WTC11 (cell line): ENCODE measurements around the gene KRTAP13-3. TPM values are rescaled to one million over a fixed set of nuclear protein-coding genes. Genes with fewer than 3 reads are reported as not detected.

Experiments used
- ATAC-seq: fragments of 200-7000 bp; cut with Tn5 transposase; 2 replicates; pipeline ENCODE4 v1.10.0; 2021; ENCODE audit warnings: mild to moderate bottlenecking, moderate library complexity
- CTCF ChIA-PET: fragments of 300-600 bp; sonication (Branson Sonifier 250); formaldehyde crosslinking; loops from one replicate; lab custom pipeline; 2021; ENCODE audit warnings: antibody characterized with exemption; lab: Charles Lee
- POLR2A ChIA-PET: fragments of 350-600 bp; sonication (Branson Sonifier 250); formaldehyde crosslinking; loops from one replicate; lab custom pipeline; 2021; ENCODE audit warnings: antibody characterized with exemption; lab: Charles Lee
- DNase-seq: peaks from one replicate; pipeline ENCODE4 v3.0.0; 2021; ENCODE audit warnings: low spot score
- H3K27ac Mint-ChIP-seq: 2 replicates; pipeline ENCODE4 v1.8.0; 2021; ENCODE audit warnings: mixed read lengths
- H3K27me3 Mint-ChIP-seq: 2 replicates; pipeline ENCODE4 v1.8.0; 2021; ENCODE audit warnings: low read depth, mild to moderate bottlenecking, moderate library complexity, mixed read lengths
- H3K36me3 Mint-ChIP-seq: 2 replicates; pipeline ENCODE4 v1.8.0; 2021; ENCODE audit warnings: mixed read lengths
- H3K4me1 Mint-ChIP-seq: 2 replicates; pipeline ENCODE4 v1.8.0; 2022; ENCODE audit warnings: mixed read lengths
- H3K4me3 Mint-ChIP-seq: 2 replicates; pipeline ENCODE4 v1.8.0; 2021; ENCODE audit warnings: mild to moderate bottlenecking, moderate library complexity, mixed read lengths
- H3K9me3 Mint-ChIP-seq: 2 replicates; pipeline ENCODE4 v1.8.0; 2021; ENCODE audit warnings: mixed read lengths
- FOXJ3 ChIP-seq: sonication (generic); formaldehyde crosslinking; IDR thresholded peaks from 2 replicates; pipeline ENCODE4 v1.9.0; 2021; ENCODE audit warnings: missing genetic modification reagents, mild to moderate bottlenecking, borderline replicate concordance
- FOXP1 ChIP-seq: sonication (generic); formaldehyde crosslinking; IDR thresholded peaks from 2 replicates; pipeline ENCODE4 v1.8.0; 2022; ENCODE audit warnings: missing genetic modification reagents, mild to moderate bottlenecking, moderate library complexity, borderline replicate concordance
- GABPB1 ChIP-seq: sonication (generic); formaldehyde crosslinking; IDR thresholded peaks from 2 replicates; pipeline ENCODE4 v1.8.1; 2023; ENCODE audit warnings: mild to moderate bottlenecking, missing genetic modification reagents
- KAT7 ChIP-seq: sonication (generic); formaldehyde crosslinking; IDR thresholded peaks from 2 replicates; pipeline ENCODE4 v1.8.1; 2023; ENCODE audit warnings: missing genetic modification reagents, mild to moderate bottlenecking, borderline replicate concordance
- MYBL2 ChIP-seq: sonication (generic); formaldehyde crosslinking; IDR thresholded peaks from 2 replicates; pipeline ENCODE4 v1.8.1; 2023; ENCODE audit warnings: mild to moderate bottlenecking, moderate library complexity, missing genetic modification reagents
- NFATC4 ChIP-seq: fragments of 250-450 bp; sonication (Bioruptor Pico); IDR thresholded peaks from 2 replicates; pipeline ENCODE4 v1.9.0; 2021; ENCODE audit warnings: mild to moderate bottlenecking
- NFYB ChIP-seq: sonication (generic); formaldehyde crosslinking; conservative IDR thresholded peaks from 2 replicates; pipeline ENCODE4 v1.8.0; 2022; ENCODE audit warnings: low read depth, missing genetic modification reagents
- NR1H2 ChIP-seq: sonication (generic); formaldehyde crosslinking; IDR thresholded peaks from 2 replicates; pipeline ENCODE4 v1.9.0; 2021; ENCODE audit warnings: mild to moderate bottlenecking, moderate library complexity, missing genetic modification reagents
- OVOL2 ChIP-seq: fragments of 250-450 bp; sonication (Bioruptor Pico); IDR thresholded peaks from 2 replicates; pipeline ENCODE4 v1.9.0; 2021; ENCODE audit warnings: mild to moderate bottlenecking, borderline replicate concordance
- RELA ChIP-seq: sonication (generic); formaldehyde crosslinking; IDR thresholded peaks from 2 replicates; pipeline ENCODE4 v1.8.1; 2022; ENCODE audit warnings: missing genetic modification reagents, mild to moderate bottlenecking, borderline replicate concordance
- SOX15 ChIP-seq: fragments of 250-450 bp; sonication (Bioruptor Pico); IDR thresholded peaks from 2 replicates; pipeline ENCODE4 v1.9.0; 2021; ENCODE audit warnings: mild to moderate bottlenecking
- TEAD4 ChIP-seq: sonication (generic); formaldehyde crosslinking; IDR thresholded peaks from 2 replicates; pipeline ENCODE4 v1.8.0; 2022; ENCODE audit warnings: mild to moderate bottlenecking, missing genetic modification reagents
- TP53 ChIP-seq: sonication (generic); formaldehyde crosslinking; IDR thresholded peaks from 2 replicates; pipeline ENCODE4 v1.8.1; 2023; ENCODE audit warnings: mild to moderate bottlenecking, missing genetic modification reagents
- ZNF121 ChIP-seq: sonication (generic); formaldehyde crosslinking; IDR thresholded peaks from 2 replicates; pipeline ENCODE4 v1.8.0; 2023; ENCODE audit warnings: missing genetic modification reagents
- ZNF138 ChIP-seq: sonication (generic); formaldehyde crosslinking; conservative IDR thresholded peaks from 2 replicates; pipeline ENCODE4 v1.8.1; 2022; ENCODE audit warnings: mild to moderate bottlenecking, moderate library complexity, missing genetic modification reagents
- ZNF317 ChIP-seq: sonication (generic); formaldehyde crosslinking; IDR thresholded peaks from 2 replicates; pipeline ENCODE4 v1.8.1; 2023; ENCODE audit warnings: low read depth, mild to moderate bottlenecking, moderate library complexity, missing genetic modification reagents, borderline replicate concordance
- ZNF416 ChIP-seq: fragments of 250-450 bp; sonication (Bioruptor Pico); IDR thresholded peaks from 2 replicates; pipeline ENCODE4 v1.9.0; 2021; ENCODE audit warnings: mild to moderate bottlenecking, inconsistent platforms
- total RNA-seq: library from RNA; stranded (reverse); gene quantifications from 3 replicates; pipeline ENCODE4 v1.2.3, GENCODE V29; 2021
- TF ChIP-seq, protein P1 (sequence below): sonication (generic); formaldehyde crosslinking; IDR thresholded peaks from 2 replicates; pipeline ENCODE4 v1.8.0; 2023; ENCODE audit warnings: missing genetic modification reagents
- TF ChIP-seq, protein P2 (sequence below): sonication (generic); formaldehyde crosslinking; IDR thresholded peaks from 2 replicates; pipeline ENCODE4 v1.8.0; 2022; ENCODE audit warnings: mild to moderate bottlenecking, missing genetic modification reagents
- TF ChIP-seq, protein P3 (sequence below): sonication (generic); formaldehyde crosslinking; IDR thresholded peaks from 2 replicates; pipeline ENCODE4 v1.8.1; 2023; ENCODE audit warnings: mild to moderate bottlenecking, missing genetic modification reagents, moderate library complexity
- TF ChIP-seq, protein P4 (sequence below): fragments of 250-450 bp; sonication (Bioruptor Pico); IDR thresholded peaks from 2 replicates; pipeline ENCODE4 v2.1.2; 2022; ENCODE audit warnings: mild to moderate bottlenecking, moderate library complexity
- TF ChIP-seq, protein P5 (sequence below): sonication (generic); formaldehyde crosslinking; IDR thresholded peaks from 2 replicates; pipeline ENCODE4 v1.8.1; 2022; ENCODE audit warnings: low read depth, missing genetic modification reagents, borderline replicate concordance
- TF ChIP-seq, protein P6 (sequence below): fragments of 250-450 bp; sonication (Bioruptor Pico); IDR thresholded peaks from 2 replicates; pipeline ENCODE4 v1.9.0; 2021; ENCODE audit warnings: mild to moderate bottlenecking, borderline replicate concordance

Gene KRTAP13-3
- total RNA-seq, 1 experiment from 2014 or later: not detected

DNA sequence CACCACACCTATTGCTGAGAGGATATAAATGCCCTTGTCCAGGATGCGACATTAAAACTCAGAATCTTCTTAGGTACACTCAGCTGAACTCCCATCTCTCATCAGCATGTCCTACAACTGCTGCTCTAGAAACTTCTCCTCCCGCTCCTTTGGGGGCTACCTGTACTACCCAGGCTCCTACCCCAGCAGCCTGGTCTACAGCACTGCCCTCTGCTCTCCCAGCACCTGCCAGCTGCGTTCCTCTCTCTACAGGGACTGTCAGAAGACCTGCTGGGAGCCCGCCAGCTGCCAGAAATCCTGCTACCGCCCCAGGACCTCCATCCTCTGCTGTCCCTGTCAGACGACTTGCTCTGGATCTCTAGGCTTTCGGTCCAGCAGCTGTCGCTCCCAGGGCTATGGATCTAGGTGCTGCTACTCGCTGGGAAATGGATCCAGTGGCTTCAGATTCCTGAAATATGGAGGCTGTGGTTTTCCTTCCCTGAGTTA lies 4.5 kb upstream of the KRTAP13-3 start, which contains the start of gene KRTAP13-4:
Gene KRTAP13-4 (plus strand): TSS at position 51 of the 486 bp plus-strand sequence. CDS start 56 bp downstream, at position 107.
- H3K36me3 Mint-ChIP-seq: no peaks in the 10 kb centered on the region
- H3K4me1 Mint-ChIP-seq: peaks cover 38% of the 10 kb centered on the region
- no peaks in the 10 kb centered on the region for H3K9me3 Mint-ChIP-seq
- TF ChIP-seq, protein P1, sequence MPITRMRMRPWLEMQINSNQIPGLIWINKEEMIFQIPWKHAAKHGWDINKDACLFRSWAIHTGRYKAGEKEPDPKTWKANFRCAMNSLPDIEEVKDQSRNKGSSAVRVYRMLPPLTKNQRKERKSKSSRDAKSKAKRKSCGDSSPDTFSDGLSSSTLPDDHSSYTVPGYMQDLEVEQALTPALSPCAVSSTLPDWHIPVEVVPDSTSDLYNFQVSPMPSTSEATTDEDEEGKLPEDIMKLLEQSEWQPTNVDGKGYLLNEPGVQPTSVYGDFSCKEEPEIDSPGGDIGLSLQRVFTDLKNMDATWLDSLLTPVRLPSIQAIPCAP (CRISPR knock-in tag): no peak
- TF ChIP-seq, protein P2, sequence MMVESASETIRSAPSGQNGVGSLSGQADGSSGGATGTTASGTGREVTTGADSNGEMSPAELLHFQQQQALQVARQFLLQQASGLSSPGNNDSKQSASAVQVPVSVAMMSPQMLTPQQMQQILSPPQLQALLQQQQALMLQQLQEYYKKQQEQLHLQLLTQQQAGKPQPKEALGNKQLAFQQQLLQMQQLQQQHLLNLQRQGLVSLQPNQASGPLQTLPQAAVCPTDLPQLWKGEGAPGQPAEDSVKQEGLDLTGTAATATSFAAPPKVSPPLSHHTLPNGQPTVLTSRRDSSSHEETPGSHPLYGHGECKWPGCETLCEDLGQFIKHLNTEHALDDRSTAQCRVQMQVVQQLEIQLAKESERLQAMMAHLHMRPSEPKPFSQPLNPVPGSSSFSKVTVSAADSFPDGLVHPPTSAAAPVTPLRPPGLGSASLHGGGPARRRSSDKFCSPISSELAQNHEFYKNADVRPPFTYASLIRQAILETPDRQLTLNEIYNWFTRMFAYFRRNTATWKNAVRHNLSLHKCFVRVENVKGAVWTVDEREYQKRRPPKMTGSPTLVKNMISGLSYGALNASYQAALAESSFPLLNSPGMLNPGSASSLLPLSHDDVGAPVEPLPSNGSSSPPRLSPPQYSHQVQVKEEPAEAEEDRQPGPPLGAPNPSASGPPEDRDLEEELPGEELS: no peak
- TF ChIP-seq ZNF416 (no peak), SOX15 (CRISPR knock-in tag) (no peak), NFATC4 (CRISPR knock-in tag) (no peak), NR1H2 (CRISPR knock-in tag) (no peak), OVOL2 (CRISPR knock-in tag) (no peak), TP53 (CRISPR knock-in tag) (no peak)
- TF ChIP-seq, protein P3, sequence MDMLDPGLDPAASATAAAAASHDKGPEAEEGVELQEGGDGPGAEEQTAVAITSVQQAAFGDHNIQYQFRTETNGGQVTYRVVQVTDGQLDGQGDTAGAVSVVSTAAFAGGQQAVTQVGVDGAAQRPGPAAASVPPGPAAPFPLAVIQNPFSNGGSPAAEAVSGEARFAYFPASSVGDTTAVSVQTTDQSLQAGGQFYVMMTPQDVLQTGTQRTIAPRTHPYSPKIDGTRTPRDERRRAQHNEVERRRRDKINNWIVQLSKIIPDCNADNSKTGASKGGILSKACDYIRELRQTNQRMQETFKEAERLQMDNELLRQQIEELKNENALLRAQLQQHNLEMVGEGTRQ (CRISPR knock-in tag): no peak
- TF ChIP-seq, all 79 proteins: peak for 0
- CTCF ChIA-PET: interaction anchor here (1.3 kb wide), 1 partner anchor 85 kb away, joined by 4 read pairs; no protein-coding TSS in a partner anchor
- DNase-seq (peak; percentile 10), ATAC-seq (no peak)
- Mint-ChIP-seq H3K27me3 (no peaks in the 10 kb centered on the region), H3K4me3 (no peak within 1 kb of the TSS), H3K27ac (no peak within 1 kb of the TSS)
- POLR2A ChIA-PET: no interaction called here

DNA sequence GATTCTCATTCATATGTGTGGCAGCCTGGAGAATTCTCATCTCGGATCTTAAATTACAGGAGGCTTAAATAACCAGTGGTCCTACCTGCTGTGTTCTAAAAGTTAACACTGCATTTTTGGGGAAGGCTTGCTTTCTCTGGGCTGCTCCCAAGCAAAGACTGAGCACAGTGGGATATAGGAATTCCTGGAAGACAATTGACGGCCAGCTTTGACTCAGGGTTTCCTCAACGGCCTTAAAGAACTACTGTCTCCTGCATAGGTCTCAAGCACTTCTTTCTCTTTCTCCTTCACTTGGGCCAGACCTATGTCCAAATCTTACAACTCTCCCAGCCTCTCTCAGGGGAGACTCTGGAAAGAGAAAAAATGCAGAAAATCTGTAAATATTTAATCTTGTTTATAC lies 1.0 kb upstream of the KRTAP13-3 start:
- H3K9me3 Mint-ChIP-seq: peaks cover 11% of the 10 kb centered on the region
- peak; percentile 25 for DNase-seq
- H3K27me3 Mint-ChIP-seq: no peaks in the 10 kb centered on the region; the same call in 1 of the 2 replicates
- H3K27ac Mint-ChIP-seq: peak overlapping the region; percentile 81
- H3K4me3 Mint-ChIP-seq: no peak overlapping the region
- ChIA-PET CTCF (interaction anchor here (2.4 kb wide), 1 partner anchor 18 kb away, joined by 10 read pairs; no protein-coding TSS in a partner anchor), POLR2A (no interaction called here)
- TF ChIP-seq ZNF138 (CRISPR knock-in tag) (no peak), ZNF121 (no peak)
- peak; percentile 97 for ATAC-seq
- H3K4me1 Mint-ChIP-seq: peaks cover 51% of the 10 kb centered on the region
- H3K36me3 Mint-ChIP-seq: peaks cover 7% of the 10 kb centered on the region

DNA sequence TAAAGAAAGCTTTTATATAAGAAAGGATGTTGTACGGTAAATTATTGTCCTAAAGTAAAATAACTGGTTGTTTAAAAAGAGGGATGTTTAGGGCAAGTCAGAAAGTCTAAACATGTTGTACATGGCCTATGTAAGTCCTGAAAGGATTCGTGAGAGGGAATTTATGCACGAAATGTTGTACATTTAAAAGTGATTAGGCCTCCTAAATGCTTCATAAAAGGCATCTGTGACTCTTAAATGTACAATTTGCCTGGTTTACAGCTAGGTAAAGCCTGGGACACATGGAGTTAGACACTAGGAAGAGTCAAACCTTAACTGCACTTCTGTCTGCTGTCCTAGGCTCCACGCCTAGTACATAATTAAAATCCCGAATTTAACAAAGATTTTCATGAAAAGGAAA lies 9.7 kb downstream of the KRTAP13-3 start:
- no peak for DNase-seq
- peaks cover 28% of the 10 kb centered on the region for H3K36me3 Mint-ChIP-seq
- H3K9me3 Mint-ChIP-seq: peaks cover 61% of the 10 kb centered on the region
- POLR2A ChIA-PET: no interaction called here
- no peak overlapping the region for H3K27ac Mint-ChIP-seq
- no peak for ATAC-seq
- peaks cover 5% of the 10 kb centered on the region; the same call in 1 of the 2 replicates for H3K27me3 Mint-ChIP-seq
- no peaks in the 10 kb centered on the region for H3K4me1 Mint-ChIP-seq
- no peak overlapping the region for H3K4me3 Mint-ChIP-seq
- CTCF ChIA-PET: no interaction called here
- TF ChIP-seq, protein P4, sequence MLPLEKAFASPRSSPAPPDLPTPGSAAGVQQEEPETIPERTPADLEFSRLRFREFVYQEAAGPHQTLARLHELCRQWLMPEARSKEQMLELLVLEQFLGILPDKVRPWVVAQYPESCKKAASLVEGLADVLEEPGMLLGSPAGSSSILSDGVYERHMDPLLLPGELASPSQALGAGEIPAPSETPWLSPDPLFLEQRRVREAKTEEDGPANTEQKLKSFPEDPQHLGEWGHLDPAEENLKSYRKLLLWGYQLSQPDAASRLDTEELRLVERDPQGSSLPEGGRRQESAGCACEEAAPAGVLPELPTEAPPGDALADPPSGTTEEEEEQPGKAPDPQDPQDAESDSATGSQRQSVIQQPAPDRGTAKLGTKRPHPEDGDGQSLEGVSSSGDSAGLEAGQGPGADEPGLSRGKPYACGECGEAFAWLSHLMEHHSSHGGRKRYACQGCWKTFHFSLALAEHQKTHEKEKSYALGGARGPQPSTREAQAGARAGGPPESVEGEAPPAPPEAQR (CRISPR knock-in tag): no peak
- TF ChIP-seq FOXJ3 (CRISPR knock-in tag) (no peak), NFYB (CRISPR knock-in tag) (no peak), TEAD4 (CRISPR knock-in tag) (no peak), FOXP1 (CRISPR knock-in tag) (no peak), ZNF317 (no peak), RELA (CRISPR knock-in tag) (no peak), GABPB1 (no peak), MYBL2 (CRISPR knock-in tag) (no peak), KAT7 (CRISPR knock-in tag) (no peak)
- TF ChIP-seq, protein P5, sequence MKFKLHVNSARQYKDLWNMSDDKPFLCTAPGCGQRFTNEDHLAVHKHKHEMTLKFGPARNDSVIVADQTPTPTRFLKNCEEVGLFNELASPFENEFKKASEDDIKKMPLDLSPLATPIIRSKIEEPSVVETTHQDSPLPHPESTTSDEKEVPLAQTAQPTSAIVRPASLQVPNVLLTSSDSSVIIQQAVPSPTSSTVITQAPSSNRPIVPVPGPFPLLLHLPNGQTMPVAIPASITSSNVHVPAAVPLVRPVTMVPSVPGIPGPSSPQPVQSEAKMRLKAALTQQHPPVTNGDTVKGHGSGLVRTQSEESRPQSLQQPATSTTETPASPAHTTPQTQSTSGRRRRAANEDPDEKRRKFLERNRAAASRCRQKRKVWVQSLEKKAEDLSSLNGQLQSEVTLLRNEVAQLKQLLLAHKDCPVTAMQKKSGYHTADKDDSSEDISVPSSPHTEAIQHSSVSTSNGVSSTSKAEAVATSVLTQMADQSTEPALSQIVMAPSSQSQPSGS (CRISPR knock-in tag): no peak
- TF ChIP-seq, protein P6, sequence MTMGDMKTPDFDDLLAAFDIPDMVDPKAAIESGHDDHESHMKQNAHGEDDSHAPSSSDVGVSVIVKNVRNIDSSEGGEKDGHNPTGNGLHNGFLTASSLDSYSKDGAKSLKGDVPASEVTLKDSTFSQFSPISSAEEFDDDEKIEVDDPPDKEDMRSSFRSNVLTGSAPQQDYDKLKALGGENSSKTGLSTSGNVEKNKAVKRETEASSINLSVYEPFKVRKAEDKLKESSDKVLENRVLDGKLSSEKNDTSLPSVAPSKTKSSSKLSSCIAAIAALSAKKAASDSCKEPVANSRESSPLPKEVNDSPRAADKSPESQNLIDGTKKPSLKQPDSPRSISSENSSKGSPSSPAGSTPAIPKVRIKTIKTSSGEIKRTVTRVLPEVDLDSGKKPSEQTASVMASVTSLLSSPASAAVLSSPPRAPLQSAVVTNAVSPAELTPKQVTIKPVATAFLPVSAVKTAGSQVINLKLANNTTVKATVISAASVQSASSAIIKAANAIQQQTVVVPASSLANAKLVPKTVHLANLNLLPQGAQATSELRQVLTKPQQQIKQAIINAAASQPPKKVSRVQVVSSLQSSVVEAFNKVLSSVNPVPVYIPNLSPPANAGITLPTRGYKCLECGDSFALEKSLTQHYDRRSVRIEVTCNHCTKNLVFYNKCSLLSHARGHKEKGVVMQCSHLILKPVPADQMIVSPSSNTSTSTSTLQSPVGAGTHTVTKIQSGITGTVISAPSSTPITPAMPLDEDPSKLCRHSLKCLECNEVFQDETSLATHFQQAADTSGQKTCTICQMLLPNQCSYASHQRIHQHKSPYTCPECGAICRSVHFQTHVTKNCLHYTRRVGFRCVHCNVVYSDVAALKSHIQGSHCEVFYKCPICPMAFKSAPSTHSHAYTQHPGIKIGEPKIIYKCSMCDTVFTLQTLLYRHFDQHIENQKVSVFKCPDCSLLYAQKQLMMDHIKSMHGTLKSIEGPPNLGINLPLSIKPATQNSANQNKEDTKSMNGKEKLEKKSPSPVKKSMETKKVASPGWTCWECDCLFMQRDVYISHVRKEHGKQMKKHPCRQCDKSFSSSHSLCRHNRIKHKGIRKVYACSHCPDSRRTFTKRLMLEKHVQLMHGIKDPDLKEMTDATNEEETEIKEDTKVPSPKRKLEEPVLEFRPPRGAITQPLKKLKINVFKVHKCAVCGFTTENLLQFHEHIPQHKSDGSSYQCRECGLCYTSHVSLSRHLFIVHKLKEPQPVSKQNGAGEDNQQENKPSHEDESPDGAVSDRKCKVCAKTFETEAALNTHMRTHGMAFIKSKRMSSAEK (CRISPR knock-in tag): no peak
